Activated CD4-positive, CD25-positive, alpha-beta regulatory T cell treated with anti-CD3 and anti-CD28 coated beads, Interleukin-2, amount 50 U/mL, for 24 hours (primary cell): ENCODE data around the gene HAGH.

Source experiments
- ATAC-seq, 2 donors: fragments of 150-1000 bp; cut with Tn5 transposase; one replicate each; pipeline ENCODE4 v1.10.0; 2021; ENCODE audit warnings: mild to moderate bottlenecking in 1 of 2, moderate library complexity in 1 of 2

HAGH gene

DNA sequence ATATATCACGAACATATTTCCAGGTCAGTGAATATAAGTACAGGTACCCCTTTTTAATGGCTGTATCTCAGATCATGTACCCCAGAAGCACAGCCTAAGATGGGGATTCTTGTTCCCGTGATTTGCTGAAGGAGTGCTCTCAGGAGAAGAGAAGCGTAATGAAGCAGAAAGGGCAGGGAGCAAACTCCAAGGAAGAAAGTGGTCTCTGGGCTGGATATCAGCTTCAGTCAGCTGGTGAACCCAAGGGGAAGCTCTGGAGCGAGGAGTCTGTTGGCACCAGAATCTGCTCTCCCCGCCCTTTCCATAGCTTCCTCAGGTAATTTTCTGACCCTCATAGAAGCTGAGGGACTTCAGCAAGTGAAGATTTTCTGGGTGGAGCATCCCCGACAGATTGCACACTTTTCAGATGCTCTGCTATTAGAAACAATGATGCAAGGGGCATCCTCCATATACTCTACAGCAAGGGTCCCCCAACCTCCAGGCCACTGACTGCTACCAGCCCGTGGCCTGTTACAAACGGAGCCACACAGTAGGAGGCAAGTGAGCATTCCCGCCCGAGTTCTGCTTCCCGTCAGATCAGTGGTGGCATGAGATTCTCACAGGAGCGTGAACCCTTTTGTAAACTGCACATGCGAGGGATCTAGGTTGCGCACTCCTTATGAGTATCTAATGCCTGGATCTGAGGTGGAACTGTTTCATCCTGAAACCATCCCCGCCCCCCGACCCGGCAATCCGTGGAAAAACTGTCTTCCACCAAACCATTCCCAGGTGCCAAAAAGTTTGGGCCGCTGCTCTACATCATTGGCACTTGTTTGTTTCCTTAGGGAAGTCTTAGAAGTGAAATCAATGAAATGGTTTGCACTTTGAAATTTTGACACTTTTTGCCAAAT, 4.8 kb upstream of the HAGH start:
- no peak for ATAC-seq

DNA sequence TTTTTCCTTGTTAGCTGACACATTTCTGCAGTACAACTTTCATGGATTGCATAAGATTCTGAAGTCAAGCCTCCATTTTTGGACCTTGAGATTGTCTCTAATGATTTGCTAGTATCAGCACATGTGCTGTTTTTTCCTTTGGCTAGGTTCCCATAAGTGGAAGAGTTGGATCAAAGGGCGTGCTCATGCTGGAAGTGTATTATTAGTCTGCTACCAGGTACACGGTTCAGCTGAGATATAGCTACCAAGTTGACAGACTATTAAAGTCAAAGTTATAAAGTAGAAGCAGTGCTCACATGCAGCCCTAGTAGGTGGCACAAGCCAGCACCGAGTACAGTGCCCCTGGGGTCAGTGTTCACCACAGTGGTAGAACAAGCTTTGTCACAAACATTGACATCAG, 3.6 kb upstream of the HAGH start:
- no peak for ATAC-seq

DNA sequence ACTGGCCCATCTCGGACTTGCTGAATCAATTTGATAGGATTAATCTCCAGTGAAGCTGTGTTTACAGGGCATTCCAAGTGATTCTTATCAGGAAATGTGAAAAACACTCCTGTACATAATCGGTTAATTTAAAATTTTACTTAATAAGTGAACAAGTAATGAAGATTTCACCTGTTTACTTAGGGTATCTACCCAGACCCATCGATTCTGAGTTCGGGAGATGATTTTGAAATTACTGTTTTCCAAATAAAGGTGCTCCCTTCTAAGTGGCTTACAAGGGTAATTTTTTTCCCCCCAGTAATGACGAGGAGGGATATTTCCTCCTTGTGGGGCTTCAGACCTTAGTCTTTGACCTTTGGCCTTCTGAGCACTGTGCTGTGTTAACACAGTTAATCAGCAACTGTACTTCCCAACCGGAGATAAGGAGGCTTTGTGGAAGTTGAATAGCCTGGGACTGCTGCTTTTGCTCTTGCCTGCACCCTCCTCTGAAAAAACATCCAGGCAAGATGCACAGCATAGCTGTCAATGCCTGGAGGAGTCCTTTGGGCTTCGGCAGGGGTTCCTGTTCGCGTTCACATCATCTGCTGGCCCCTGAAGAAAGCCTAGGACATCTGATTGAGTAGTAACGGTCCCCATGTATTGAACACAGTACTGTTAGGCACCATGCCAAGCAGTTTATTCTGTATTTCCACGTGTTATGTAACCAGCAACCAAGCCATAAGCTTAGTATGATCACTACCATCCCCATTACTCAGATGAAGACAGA, 2.2 kb upstream of the HAGH start:
- no peak for ATAC-seq

DNA sequence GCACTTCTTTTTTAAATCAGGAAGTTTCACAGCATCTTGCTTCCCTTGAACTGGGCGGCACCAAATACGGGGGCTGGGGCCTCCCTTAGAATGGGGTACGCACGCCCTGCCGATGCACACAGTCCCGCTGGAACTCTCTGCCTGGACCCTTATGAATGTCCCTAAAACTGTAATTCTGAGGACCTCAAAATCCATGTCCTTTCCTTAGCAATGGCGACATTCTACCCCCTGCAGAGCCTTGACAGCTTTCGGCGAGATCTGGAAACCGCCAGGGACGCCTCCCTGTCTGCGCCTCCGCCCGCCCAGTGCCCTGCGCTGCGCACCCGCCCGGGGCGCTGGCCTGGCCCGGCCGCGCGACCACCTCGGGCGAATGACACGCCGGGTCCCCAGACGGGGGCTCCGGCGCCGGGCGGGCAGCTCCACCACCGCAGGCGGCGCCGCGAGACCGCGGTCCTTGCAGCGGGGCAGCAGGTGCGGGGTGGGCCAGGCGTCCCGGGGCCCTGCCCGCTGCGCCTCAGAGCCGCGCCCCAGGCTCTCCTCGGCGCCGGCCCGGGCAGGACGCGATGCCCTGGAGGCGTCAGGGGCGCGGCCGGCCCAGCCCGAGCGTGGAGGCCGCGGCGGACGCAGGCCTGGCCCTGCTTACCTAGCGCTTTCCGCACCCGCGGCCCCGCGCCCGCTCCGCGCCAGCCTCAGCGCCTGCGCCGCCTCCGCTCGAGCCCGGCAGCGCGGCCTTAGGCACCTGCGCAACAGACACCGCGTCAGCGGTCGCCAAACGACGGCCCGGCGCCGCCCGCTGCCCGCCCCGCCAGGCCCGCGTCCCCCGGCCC, 548 bp downstream of the HAGH start:
- peak; percentile 79 to 81 for ATAC-seq

DNA sequence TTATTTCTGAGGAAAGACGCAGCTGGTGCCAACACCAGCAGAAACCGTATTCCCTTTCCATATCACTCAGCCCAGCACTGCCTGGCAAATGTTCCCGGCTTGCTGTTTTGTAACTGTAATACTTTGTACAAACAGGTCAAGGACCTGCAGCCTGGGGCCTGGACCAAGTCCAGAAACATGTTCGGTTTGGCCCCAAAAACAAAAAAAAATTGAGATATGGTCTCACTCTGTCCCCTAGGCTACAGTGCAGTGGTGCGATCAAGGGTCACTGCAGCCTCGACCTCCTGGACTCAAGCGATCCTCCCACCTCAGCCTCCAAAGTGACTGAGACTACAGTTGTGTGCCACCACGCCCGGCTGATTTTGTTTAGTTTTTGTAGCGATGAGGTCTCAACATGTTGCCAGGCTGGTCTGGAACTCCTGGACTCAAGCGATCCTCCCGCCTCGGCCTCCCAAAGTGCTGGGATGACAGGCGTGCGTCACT, 1.2 kb downstream of the HAGH start:
- no peak for ATAC-seq

DNA sequence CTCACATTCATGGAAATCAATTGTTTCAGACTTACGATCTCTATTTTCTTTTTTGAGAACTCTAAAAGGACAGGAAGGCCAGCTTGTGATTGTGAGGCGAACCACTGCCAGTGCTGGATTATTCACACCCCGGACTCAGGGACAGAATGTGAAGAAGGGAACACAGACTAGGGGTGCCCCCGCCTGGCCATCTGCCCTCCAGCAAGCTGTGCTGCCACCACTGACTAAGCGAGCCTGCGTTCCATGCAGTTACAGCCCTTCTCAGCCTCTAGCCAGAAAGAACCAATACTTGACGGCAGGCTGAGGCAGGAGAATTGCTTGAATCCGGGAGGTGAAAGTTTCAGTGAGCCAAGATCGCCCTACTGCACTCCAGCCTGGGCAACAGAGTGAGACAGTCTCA, 2.8 kb downstream of the HAGH start:
- no peak for ATAC-seq

DNA sequence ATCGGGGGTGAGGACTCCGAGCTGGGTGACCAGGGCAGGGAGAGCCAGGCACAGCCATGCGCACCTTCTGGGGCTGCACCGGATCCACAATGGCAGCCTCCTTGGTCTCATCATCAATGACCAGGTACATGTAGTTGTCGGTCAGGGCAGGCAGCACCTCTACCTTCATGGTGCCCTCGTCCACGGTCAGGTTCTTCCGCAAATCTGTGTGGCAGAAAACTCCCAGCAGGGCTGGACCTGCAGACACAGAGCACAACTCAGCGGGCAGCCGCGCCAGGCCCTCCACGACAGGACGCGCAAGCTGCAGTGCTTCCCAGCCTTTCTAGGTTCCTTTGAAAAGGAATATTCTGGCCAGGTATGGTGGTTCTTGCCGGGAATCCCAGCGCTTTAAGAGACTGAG, 3.8 kb downstream of the HAGH start:
- no peak for ATAC-seq

DNA sequence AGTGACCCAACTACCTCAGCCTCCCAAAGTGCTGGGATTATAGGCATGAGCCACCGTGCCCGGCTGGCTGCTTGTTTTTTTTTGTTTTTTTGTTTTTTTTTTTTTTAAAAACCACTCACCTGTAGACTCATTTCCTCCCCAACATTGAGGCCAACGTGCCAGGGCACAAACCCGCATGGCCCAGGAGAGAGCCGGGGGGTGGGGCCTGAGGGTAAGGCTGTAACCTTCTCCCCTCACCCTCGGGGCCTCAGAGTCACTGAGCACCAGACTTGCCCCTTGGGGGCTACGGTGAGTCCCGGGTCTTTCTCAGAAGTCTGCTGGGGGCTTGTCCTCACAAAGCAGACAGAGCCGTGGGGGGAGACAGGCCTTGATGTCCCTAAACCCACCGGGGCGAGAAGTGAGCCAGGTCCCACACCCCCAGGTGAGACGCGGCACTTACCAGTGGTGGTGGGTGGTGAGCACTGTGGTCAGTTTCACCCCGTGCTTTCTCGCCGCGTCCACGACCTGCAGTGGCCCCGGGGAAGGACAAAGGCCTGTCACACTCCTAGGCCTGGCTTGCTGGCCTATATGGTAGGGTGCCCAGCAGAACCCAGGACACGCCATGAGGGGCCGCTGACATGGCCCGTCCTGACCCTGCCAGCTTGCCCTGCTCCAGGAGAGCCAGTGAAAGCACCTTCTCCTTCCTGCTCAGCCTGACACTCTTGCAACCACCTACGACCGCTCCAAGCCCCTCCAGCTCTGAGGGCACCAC, 4.6 kb downstream of the HAGH start:
- ATAC-seq = no peak

DNA sequence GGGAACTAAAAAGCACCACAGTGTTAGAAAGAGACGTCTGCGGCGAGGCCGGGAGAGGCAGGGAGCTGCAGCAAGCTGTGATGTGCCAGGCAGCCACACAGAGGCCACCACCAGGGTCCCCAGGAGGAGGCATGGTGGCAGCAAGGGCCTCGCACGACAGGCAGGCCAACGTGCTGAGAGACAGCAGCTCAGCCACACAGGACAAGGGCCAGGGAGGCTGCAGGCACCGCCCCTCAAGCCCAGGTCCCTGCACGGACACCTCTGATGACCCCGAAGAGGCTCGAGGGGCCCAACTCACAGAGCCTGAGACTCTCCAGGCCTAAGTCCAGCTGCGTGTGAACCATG, 5.7 kb downstream of the HAGH start:
- ATAC-seq = no peak

DNA sequence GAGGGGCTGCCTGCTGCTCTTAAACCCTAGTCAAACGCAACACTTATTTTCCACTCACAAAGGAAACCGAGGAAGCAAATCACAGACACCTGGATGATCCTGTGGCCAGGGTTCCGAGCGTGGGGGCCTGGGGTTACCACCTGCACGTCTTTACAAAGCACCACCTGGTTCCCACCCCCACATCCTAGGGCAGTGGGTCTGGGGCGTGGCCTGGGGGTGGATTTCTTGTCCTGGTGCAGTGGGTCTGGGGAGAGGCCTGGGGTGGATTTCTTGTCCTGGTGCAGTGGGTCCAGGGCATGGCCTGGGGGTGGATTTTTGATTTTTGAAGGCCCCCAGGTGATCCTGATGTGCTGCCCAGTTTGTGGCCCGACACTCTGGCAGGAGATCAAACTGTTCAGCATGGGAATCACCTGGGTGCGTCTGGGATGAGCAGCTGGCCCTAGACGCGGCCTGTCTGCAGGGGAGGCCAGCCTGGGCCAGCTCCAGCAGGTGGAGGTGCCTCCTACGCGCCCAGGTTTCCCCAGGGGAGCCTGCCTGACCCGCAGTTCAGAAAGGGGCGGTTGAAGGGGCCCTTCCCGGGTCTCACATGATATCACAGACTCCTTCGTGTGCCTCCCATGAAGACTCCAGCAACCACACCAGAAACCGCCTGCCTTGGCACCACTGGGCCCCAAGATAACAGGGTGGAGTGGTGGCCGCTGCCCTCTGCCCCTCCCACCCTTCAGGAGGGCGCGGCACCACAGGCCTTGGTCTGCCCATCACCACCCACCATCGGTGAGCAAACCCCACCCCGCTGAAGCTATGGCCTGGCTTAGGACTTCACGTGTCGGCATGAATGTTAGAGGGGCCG, 6.3 kb downstream of the HAGH start:
- no peak for ATAC-seq

DNA sequence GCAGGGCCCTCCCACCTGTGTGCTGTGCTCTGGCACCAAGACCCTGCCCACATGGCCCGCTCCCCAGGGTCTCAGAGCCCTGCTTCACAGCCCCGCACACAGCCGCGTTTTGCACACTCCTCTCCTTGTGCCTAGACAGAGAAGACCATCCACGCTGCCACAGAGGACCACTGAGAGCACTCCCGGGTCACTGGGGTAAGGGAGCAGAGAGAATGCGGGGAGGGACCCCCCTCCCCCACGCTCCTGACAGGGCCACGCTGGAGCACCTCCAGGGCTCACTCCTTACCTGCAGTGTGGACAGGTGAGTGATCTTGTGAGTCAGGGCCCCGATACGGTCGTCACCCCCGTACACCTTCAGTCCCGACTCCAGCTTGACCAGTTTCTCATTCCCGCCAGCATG, 7.0 kb downstream of the HAGH start:
- no peak for ATAC-seq

DNA sequence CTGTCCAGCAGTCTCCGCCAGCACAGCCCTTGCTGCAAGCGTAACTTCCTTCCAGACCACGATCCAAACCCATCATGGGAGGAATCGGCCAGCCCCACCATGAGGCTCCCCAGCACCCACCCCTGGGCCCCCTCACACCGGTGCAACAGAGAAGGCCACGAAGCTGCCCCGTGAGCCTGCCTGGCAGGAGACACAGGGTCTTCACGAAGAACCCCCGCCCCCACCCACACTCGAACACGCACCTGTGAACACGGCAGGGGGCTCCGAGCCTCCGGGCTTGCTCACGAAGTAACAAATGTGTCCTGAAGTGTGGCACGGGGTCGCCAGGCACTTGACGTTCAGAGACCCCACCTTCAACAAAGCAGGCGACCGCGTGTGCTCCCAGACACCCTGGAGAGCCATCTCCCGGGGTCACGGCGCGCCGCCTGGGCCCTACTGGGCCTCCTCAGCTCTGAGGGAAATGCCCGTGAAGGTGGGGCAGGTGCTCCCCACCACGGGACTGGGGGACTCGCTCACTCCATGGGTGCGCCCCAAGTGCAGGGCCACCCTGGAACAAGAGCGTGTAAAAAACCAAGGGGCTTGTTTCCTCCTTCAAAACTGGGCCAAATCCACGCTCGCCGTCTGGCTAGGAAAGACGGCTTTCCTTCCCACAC, 7.6 kb downstream of the HAGH start:
- no peak for ATAC-seq

DNA sequence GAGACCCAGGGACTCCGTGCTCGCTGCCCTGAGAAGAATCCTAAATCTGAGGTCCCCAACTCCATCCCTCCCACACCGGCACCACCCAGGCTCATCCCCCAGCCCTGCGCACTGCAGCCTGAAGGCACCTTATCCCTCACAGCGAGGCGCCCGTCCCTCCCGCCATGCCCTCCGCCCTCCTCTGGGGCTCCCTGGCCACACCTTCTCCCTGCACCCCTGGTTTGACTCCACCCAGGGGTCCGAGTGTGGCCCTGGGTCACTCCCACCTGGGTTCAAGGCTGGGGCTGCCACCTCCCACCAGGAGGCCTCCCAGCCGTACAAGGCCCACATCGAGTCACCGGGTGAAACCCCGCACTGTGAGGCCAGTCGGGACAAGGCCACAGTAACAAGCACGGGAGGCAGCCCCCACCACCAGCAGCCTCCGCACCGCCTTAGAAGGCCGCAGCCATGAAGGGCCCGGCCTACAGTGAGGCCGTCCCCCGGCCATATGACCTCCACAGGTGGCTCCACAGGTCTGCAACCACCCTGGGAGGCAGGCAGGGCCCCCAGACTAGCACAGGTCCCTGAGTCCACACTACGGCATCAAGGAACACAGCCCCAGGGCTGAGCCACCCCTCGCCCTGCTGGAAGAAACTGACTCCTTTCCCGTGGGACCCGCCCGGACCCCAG, 8.3 kb downstream of the HAGH start:
- no peak for ATAC-seq

DNA sequence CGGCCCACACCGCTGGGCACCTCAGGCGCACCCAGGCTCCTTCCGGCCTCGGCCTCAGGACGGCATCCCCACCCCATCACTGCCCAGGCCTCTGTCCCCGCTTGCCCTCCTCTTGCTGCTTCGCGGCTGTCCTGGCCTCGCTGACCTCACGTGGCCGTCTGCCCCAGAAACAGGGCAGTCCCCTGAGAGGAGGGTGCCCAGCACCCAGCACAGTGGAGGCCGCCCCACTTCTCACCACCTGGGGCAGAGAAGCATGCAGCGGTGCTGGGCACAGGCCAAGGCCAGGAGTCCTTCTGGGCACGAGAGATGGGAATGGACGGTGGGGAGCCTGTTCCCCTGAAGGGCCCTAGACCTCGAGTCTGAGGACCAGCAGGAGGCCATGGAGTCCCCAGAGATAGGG, 8.9 kb downstream of the HAGH start:
- ATAC-seq = no peak

DNA sequence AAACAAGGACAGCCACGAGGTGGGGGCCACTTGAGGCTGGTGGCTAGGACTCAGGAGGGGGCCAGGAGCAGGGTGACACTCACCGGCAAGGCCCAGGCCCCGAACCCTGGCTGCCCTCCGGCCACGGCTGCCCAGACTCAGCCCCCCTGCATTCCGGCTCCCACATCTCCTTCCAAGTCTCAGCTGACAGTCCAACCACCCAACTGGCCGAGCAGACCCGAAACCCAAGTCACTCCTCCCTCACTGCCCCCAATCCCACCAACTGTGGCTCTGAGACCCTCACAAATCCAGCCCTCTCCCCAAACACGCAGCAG, 9.4 kb downstream of the HAGH start:
- ATAC-seq = no peak

DNA sequence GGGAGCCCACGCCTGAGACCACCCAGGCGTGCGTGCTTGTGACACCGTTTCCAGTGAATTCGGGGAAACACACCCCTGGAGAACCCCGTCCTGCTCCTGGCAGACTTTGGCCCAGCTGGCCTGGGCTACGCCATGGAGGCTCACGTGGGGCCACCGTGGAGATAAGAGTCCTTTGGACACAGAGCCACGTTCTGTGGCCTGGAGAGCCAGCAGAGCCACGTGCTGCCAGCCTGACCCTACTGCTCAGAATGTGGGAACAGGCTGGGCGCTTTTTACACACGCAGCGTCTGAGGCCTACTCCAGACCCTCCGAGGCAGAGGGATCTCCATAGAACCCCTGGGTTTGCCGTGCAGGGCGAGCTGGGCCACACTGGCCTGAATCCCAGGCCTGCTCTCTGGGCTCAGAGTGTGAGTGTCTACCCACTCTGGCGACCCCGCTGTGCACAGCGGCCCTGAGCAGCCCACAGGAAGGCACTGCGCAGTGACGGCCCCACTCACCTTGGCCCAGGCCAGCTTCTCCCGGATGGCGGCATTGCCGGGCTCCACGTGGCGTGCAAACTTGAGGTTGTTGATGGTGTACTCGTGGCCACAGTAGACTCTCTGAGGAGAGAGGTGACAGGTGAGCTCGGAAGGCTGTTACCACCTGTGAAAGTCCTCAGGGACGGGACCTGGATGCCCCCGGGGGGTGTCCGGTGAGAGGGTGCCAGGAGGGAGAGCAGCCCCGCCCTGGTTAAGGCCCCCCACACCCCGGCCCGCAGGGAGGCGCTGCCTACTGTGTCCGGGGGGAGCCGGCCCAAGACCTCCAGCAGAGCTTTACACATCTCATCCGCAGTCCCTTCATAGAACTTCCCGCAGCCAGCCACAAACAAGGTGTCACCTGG, 10.0 kb downstream of the HAGH start:
- no peak for ATAC-seq

DNA sequence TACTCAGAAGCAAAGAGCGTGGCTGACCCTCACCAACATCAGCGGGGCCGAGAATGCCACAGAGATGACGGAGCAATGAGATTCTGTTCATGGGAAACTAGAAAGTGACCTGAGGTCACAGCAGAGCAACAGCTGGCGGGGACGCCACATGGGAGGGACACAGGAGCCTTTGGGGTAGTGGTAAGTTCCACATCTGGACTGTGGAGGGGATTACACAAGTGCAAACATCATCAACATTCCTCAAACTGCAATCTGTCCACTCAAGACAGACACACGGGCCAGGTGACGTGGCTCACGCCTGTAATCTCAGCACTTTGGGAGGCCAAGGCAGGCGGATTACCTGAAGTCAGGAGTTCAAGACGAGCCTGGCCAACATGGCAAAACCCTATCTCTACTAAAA, 11.2 kb downstream of the HAGH start:
- ATAC-seq = no peak

DNA sequence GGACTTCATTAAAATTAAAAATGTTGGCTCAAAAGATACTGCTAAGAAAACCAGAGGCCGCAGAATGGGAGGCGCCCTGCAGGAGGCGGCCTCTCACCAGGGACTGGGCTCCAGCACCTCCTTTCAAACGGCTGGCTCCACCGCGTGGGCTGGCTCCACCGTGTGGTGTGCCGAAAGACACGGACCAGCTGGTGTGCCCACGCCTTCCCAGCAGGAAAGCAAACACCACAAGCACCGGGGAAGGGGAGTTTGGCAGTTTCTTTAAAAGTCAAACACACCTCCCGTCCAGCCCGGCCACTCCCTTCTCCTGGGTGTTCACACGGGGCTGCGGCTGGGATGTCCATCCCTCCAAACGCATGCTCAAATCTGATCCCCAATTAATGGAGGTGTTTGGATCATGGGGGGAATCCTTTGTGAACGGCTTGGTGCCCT, 13.9 kb downstream of the HAGH start:
- peak; percentile 41 to 51 for ATAC-seq

DNA sequence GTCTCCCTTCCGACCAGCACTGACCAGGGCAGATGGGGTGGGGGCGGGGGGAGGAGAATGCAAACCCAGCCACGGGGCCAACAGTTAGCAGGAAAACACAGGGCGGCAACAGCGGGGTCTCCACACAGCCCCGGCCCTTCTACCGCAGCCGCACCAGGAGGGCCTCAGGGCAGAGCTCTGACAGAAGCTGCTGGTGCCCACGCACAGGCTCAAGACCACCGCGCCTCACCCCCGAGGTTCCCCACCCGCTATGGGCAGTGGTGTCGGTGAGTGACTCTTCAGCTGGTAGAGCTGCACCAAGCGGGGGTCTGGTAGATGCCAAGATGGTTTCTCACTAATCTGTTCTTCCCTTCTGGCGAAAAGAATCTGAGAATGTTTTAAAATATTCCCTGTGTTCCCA, 16.1 kb downstream of the HAGH start:
- ATAC-seq = no peak

DNA sequence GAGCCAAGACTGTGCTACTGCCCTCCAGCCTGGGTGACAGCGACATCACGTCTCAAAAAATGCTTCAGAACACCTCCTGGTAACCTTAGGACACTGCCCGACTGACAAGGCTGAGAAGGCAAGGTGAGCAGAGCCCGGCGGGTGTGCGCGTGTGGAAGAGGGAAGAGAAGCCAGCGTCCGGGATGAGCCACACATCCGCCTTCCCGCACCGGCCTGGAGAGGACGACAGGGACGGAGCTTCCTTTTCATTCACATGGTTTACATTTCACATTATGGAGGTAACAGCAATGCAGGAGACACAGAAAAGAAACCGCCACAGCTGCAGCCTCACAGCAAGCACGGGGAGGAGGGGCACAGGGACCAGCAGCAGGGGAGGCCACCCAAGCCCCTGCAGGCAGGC, 16.5 kb downstream of the HAGH start:
- no peak for ATAC-seq
